ENCODE data around the gene ADAM15. TPM values are rescaled to one million over a fixed set of nuclear protein-coding genes. Genes with fewer than 3 reads are reported as not detected.

ADAM15 gene
- total RNA-seq, 2 donors from 2014 or later, result 64.6 to 96.7 TPM

- Histone ChIP-seq H3K9me3 (no peaks in the 10 kb centered on the region), H3K27ac (no peak overlapping the region), H3K36me3 (no peaks in the 10 kb centered on the region), H3K4me3 (no peak overlapping the region), H3K4me1 (peaks cover 0 to 5% of the 10 kb centered on the region in 2 donors), H3K27me3 (no peaks in the 10 kb centered on the region)
- TF ChIP-seq CTCF (IDR thresholded peaks at IDR 0.05), result no peak
- DNase-seq (ENCODE audit: low spot score), result no peak
Measured at GRCh38 chr1:155099331-155099730, 48.2 kb downstream of the ADAM15 start.

- peaks cover 0 to 15% of the 10 kb centered on the region in 2 donors for H3K4me1 ChIP-seq
- H3K27ac ChIP-seq, result no peak overlapping the region
- no peaks in the 10 kb centered on the region for H3K36me3 ChIP-seq
- DNase-seq (ENCODE audit: low spot score), result no peak
- H3K27me3 ChIP-seq, result no peaks in the 10 kb centered on the region
- H3K4me3 ChIP-seq, result no peak overlapping the region
- TF ChIP-seq CTCF (IDR thresholded peaks at IDR 0.05), result no peak
- H3K9me3 ChIP-seq, result no peaks in the 10 kb centered on the region
Measured at GRCh38 chr1:155103325-155103724, 52.2 kb downstream of the ADAM15 start.

GRCh38 chr1:155104605-155105534, 53.8 kb downstream of the ADAM15 start:
- H3K9me3 ChIP-seq, result no peaks in the 10 kb centered on the region
- no peaks in the 10 kb centered on the region for H3K27me3 ChIP-seq
- TF ChIP-seq CTCF (IDR thresholded peaks at IDR 0.05), result no peak
- no peak overlapping the region for H3K4me3 ChIP-seq
- no peak overlapping the region for H3K27ac ChIP-seq
- no peak for DNase-seq (ENCODE audit: low spot score)
- peaks cover 0 to 15% of the 10 kb centered on the region in 2 donors for H3K4me1 ChIP-seq
- H3K36me3 ChIP-seq, result no peaks in the 10 kb centered on the region

- no peak for TF ChIP-seq CTCF (IDR thresholded peaks at IDR 0.05)
- H3K4me3 ChIP-seq, result no peak overlapping the region
- H3K9me3 ChIP-seq, result no peaks in the 10 kb centered on the region
- no peaks in the 10 kb centered on the region for H3K36me3 ChIP-seq
- H3K4me1 ChIP-seq, result peaks cover 0 to 15% of the 10 kb centered on the region in 2 donors
- no peaks in the 10 kb centered on the region for H3K27me3 ChIP-seq
- DNase-seq (ENCODE audit: low spot score), result no peak
- no peak overlapping the region for H3K27ac ChIP-seq
Measured at GRCh38 chr1:155105604-155106011, 54.5 kb downstream of the ADAM15 start.

- H3K4me3 ChIP-seq, result no peak overlapping the region
- no peak for DNase-seq (ENCODE audit: low spot score)
- H3K4me1 ChIP-seq, result peaks cover 0 to 15% of the 10 kb centered on the region in 2 donors
- no peaks in the 10 kb centered on the region for H3K9me3 ChIP-seq
- no peaks in the 10 kb centered on the region for H3K36me3 ChIP-seq
- TF ChIP-seq CTCF (IDR thresholded peaks at IDR 0.05), result no peak
- H3K27ac ChIP-seq, result no peak overlapping the region
- H3K27me3 ChIP-seq, result no peaks in the 10 kb centered on the region
Measured at GRCh38 chr1:155106862-155107261, 55.7 kb downstream of the ADAM15 start.

Data from right atrium auricular region (tissue), 2 donors.